GM12891 (cell line): Measurements from ENCODE around the gene NAA60.

Source experiments
- PAX5 ChIP-seq: IDR thresholded peaks from 2 replicates; pipeline ENCODE4 v1.6.1; 2011; ENCODE audit warnings: low read length, moderate library complexity, mild to moderate bottlenecking; ENCODE audit not compliant: insufficient read depth, severe bottlenecking
- POLR2A ChIP-seq: IDR thresholded peaks from 2 replicates; pipeline ENCODE4 v1.6.1; 2011; ENCODE audit warnings: low read depth, low read length, control low read depth
- POLR2AphosphoS5 ChIP-seq: IDR thresholded peaks from 2 replicates; pipeline ENCODE4 v1.6.1; 2011; ENCODE audit warnings: low read depth, low read length, control low read depth
- POU2F2 ChIP-seq: IDR thresholded peaks from 2 replicates; pipeline ENCODE4 v1.6.1; 2011; ENCODE audit warnings: low read depth, mild to moderate bottlenecking, control low read depth, low read length, moderate library complexity
- TAF1 ChIP-seq: IDR thresholded peaks from 2 replicates; pipeline ENCODE4 v1.6.1; 2011; ENCODE audit warnings: low read depth, low read length, control low read depth

- TF ChIP-seq POLR2A (no peak), POLR2AphosphoS5 (no peak), TAF1 (no peak), POU2F2 (no peak), PAX5 (no peak)
These were observed 11.7 kb upstream of the NAA60 start for GRCh38 chr16:3431779-3432219.
